SU-DHL-6 (cell line): ENCODE measurements around the gene CGREF1.

Experiments used
- H2AFZ ChIP-seq: fragments of 200-600 bp; sonication (generic); 2 replicates; pipeline ENCODE4 v1.6.1; 2014; ENCODE audit warnings: low read depth, mild to moderate bottlenecking, moderate library complexity, mixed read lengths, antibody characterized with exemption, low read length; ENCODE audit not compliant: severe bottlenecking
- H3F3A ChIP-seq: fragments of 200-600 bp; shearing (Covaris generic); 2 replicates; pipeline ENCODE4 v1.6.0; 2016; ENCODE audit warnings: antibody characterized with exemption, mild to moderate bottlenecking; ENCODE audit not compliant: insufficient read depth
- H3K27ac ChIP-seq: fragments of 200-600 bp; sonication (generic); 2 replicates; pipeline ENCODE4 v1.5.1; 2016; ENCODE audit warnings: low read depth, mild to moderate bottlenecking, low read length, moderate library complexity, mixed read lengths
- H3K27me3 ChIP-seq: fragments of 200-600 bp; sonication (generic), shearing (Covaris generic); 2 replicates; pipeline ENCODE4 v1.6.0; 2014; ENCODE audit warnings: mild to moderate bottlenecking, low read length
- H3K36me3 ChIP-seq: fragments of 200-600 bp; sonication (generic); 2 replicates; pipeline ENCODE4 v1.6.1; 2014; ENCODE audit warnings: mild to moderate bottlenecking, low read length, mixed read lengths
- H3K4me2 ChIP-seq: fragments of 300-600, 200-600 bp; shearing (Covaris generic), sonication (generic); 2 replicates; pipeline ENCODE4 v1.6.0; 2014; ENCODE audit warnings: low read length, low read depth, mild to moderate bottlenecking; ENCODE audit not compliant: poor library complexity, severe bottlenecking
- H3K4me3 ChIP-seq: fragments of 200-600 bp; sonication (generic); 2 replicates; pipeline ENCODE4 v1.5.1; 2014; ENCODE audit warnings: antibody characterized with exemption, low read length, mild to moderate bottlenecking, mixed read lengths; ENCODE audit not compliant: insufficient read depth, poor library complexity, severe bottlenecking
- H3K79me2 ChIP-seq: fragments of 200-600 bp; sonication (generic); 2 replicates; pipeline ENCODE4 v1.6.1; 2014; ENCODE audit warnings: mild to moderate bottlenecking, low read length, moderate library complexity; ENCODE audit not compliant: insufficient read depth
- H3K9ac ChIP-seq: fragments of 200-600 bp; sonication (generic); 2 replicates; pipeline ENCODE4 v1.7.0; 2014; ENCODE audit warnings: mild to moderate bottlenecking, low read length
- H3K9me2 ChIP-seq: fragments of 200-600 bp; sonication (generic); replicated peaks from 2 replicates; pipeline ENCODE4 v1.6.1; 2014; ENCODE audit warnings: low read length; ENCODE audit not compliant: insufficient read depth
- H3K9me3 ChIP-seq: fragments of 200-600 bp; sonication (generic); 2 replicates; pipeline ENCODE4 v1.6.1; 2014; ENCODE audit warnings: low read length, mixed read lengths; ENCODE audit not compliant: insufficient read depth
- H4K20me1 ChIP-seq: fragments of 200-600 bp; sonication (generic); 2 replicates; pipeline ENCODE4 v1.6.1; 2014; ENCODE audit warnings: low read depth, mild to moderate bottlenecking, antibody characterized with exemption, low read length, moderate library complexity, mixed read lengths
- CTCF ChIP-seq: fragments of 200-600 bp; sonication (generic); IDR thresholded peaks from one replicate; pipeline ENCODE4 v1.5.1; 2017; ENCODE audit warnings: antibody characterized with exemption, mild to moderate bottlenecking, low read length, moderate library complexity; ENCODE audit not compliant: insufficient read depth, poor library complexity, severe bottlenecking
- EZH2phosphoT487 ChIP-seq: fragments of 200-600 bp; sonication (generic), shearing (Covaris generic); conservative IDR thresholded peaks from 2 replicates; pipeline ENCODE4 v1.6.1; 2018; ENCODE audit warnings: mild to moderate bottlenecking, antibody characterized with exemption, low read length, moderate library complexity, mixed read lengths

CGREF1 gene

GRCh38 chr2:27118525-27119329 lies at the start of gene CGREF1:
CGREF1 (minus strand) TSS chr2:27119128; CDS start chr2:27104366, 14,762 bp downstream.
- H3K27me3 ChIP-seq, result no peaks in the 10 kb centered on the region
- H3F3A ChIP-seq, result no peaks in the 10 kb centered on the region
- no peaks in the 10 kb centered on the region for H3K79me2 ChIP-seq
- H3K36me3 ChIP-seq, result no peaks in the 10 kb centered on the region
- TF ChIP-seq EZH2phosphoT487 (no peak), CTCF (no peak)
- no peak within 1 kb of the TSS for H3K9ac ChIP-seq
- no peaks in the 10 kb centered on the region for H4K20me1 ChIP-seq
- H3K4me2 ChIP-seq, result no peak within 1 kb of the TSS
- H3K4me3 ChIP-seq, result no peak within 1 kb of the TSS
- H3K9me3 ChIP-seq, result no peaks in the 10 kb centered on the region
- H3K9me2 ChIP-seq, result no peaks in the 10 kb centered on the region
- no peak within 1 kb of the TSS for H2AFZ ChIP-seq
- no peak within 1 kb of the TSS for H3K27ac ChIP-seq

- no peaks in the 10 kb centered on the region for H3K9me3 ChIP-seq
- no peaks in the 10 kb centered on the region for H3F3A ChIP-seq
- no peaks in the 10 kb centered on the region for H3K9me2 ChIP-seq
- no peaks in the 10 kb centered on the region for H3K27me3 ChIP-seq
- no peak overlapping the region for H3K4me3 ChIP-seq
- H3K79me2 ChIP-seq, result no peaks in the 10 kb centered on the region
- no peaks in the 10 kb centered on the region for H4K20me1 ChIP-seq
- no peaks in the 10 kb centered on the region for H3K36me3 ChIP-seq
- no peak overlapping the region for H3K9ac ChIP-seq
- H2AFZ ChIP-seq, result no peak overlapping the region
- TF ChIP-seq EZH2phosphoT487, result no peak
- no peak for TF ChIP-seq CTCF
- H3K4me2 ChIP-seq, result peak overlapping the region; percentile 13
- no peak overlapping the region; the same call in 1 of the 2 replicates for H3K27ac ChIP-seq
Measured at GRCh38 chr2:27164960-27165763, 46.2 kb upstream of the CGREF1 start.

- no peaks in the 10 kb centered on the region for H3K9me3 ChIP-seq
- H3K9ac ChIP-seq, result no peak overlapping the region
- no peak overlapping the region for H3K27ac ChIP-seq
- H3K4me3 ChIP-seq, result no peak overlapping the region
- no peaks in the 10 kb centered on the region for H3K9me2 ChIP-seq
- H3K27me3 ChIP-seq, result no peaks in the 10 kb centered on the region
- no peaks in the 10 kb centered on the region for H3K79me2 ChIP-seq
- no peaks in the 10 kb centered on the region for H4K20me1 ChIP-seq
- no peaks in the 10 kb centered on the region for H3F3A ChIP-seq
- no peak overlapping the region for H2AFZ ChIP-seq
- H3K4me2 ChIP-seq, result no peak overlapping the region
- no peaks in the 10 kb centered on the region for H3K36me3 ChIP-seq
- TF ChIP-seq EZH2phosphoT487, result no peak
- TF ChIP-seq CTCF, result no peak
Measured at GRCh38 chr2:27162151-27163121, 43.5 kb upstream of the CGREF1 start.
